Mucosa of descending colon (tissue), 3 donors: ENCODE data around the gene TGFBR2. TPM values are rescaled to one million over a fixed set of nuclear protein-coding genes. Genes with fewer than 3 reads are reported as not detected.
A peak's percentile ranks its signal among the peaks of the same experiment; 100 is the strongest.
"Not testable (repeated sequence)": the region's sequence is repeated elsewhere in the genome, so short reads cannot be mapped to it uniquely, and the experiment has no call there.

Experiments used
- ATAC-seq: fragments of 200-7000 bp; cut with Tn5 transposase; one replicate; pipeline ENCODE4 v1.9.1; 2020; ENCODE audit warnings: mild to moderate bottlenecking, moderate library complexity
- DNase-seq, 3 donors: peaks; one replicate each; pipeline ENCODE4 v3.0.0-alpha.2; 2020
- H3K36me3 ChIP-seq: fragments of 200-600 bp; one replicate; pipeline ENCODE4 v1.8.0; 2021; ENCODE audit warnings: low read depth, mild to moderate bottlenecking
- H3K4me1 ChIP-seq: fragments of 200-600 bp; one replicate; pipeline ENCODE4 v1.8.0; 2021; ENCODE audit warnings: low read depth, mild to moderate bottlenecking
- H3K4me3 ChIP-seq: fragments of 200-600 bp; one replicate; pipeline ENCODE4 v1.8.0; 2021; ENCODE audit warnings: mild to moderate bottlenecking
- H3K9me3 ChIP-seq: fragments of 200-600 bp; one replicate; pipeline ENCODE4 v1.8.0; 2021; ENCODE audit warnings: mild to moderate bottlenecking
- CTCF ChIP-seq: fragments of 200-600 bp; IDR thresholded peaks from one replicate; pipeline ENCODE4 v1.8.0; 2022; ENCODE audit warnings: antibody characterized with exemption, mild to moderate bottlenecking
- intact Hi-C, 2 donors: fragments of 100-400 bp; cut with DNase I in 1 of 2; cut with micrococcal nuclease in 1 of 2; formaldehyde crosslinking; loops; one replicate each; pipeline versions ENCODE4 v1.11.0 to v1.11.1; 2022; cut with DNase I, micrococcal nuclease
- total RNA-seq, 3 donors: library from RNA; stranded (reverse); fragmentation: NEBNext Ultra II Directional in 2 of 3; extraction: Animal tissue kit (Norgen Biotek cat#: 25700) in 2 of 3; gene quantifications; one replicate each; pipeline versions ENCODE4 v1.2.1 to v1.2.4, GENCODE V29; 2021 to 2023
- donor health status: DM: no; HTN: no; CAD: no; lungs with moderate emphysema.
- donor health status: DM: no; HTN: no; CAD: no.
- donor health status: DM: no; HTN: yes; CAD: no.

Gene TGFBR2
- total RNA-seq, 3 donors from 2014 or later: 39.0 to 134 (median 71.4) TPM

DNA sequence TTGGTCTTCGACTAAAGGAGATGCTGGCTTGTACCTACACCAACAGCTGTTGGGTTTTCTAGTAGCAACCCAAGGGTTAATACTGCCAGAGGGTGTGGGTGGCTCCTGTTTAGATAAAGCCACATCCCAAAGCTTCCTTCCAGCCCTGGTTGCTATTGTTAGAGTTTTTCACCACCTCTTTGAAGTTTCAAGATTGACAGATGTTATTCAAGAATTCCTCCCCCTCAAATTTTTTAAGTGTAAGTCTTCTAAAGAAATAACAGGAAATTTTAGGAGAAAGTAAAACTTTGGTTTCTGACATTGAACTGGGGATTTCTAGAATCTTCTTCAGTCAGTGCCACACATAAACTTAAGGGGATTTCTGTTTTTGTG, 60.9 kb downstream of the TGFBR2 start:
- no peak overlapping the region for H3K4me3 ChIP-seq
- intact Hi-C loops: no loop called here
- TF ChIP-seq CTCF: no peak
- no peaks in the 10 kb centered on the region for H3K9me3 ChIP-seq
- DNase-seq (no peak), ATAC-seq (peak; percentile 59)
- no peaks in the 10 kb centered on the region for H3K4me1 ChIP-seq
- no peaks in the 10 kb centered on the region for H3K36me3 ChIP-seq

GRCh38 chr3:30668051-30668609, 61.7 kb downstream of the TGFBR2 start:
- no peak for ATAC-seq
- no peaks in the 10 kb centered on the region for H3K9me3 ChIP-seq
- no peak overlapping the region for H3K4me3 ChIP-seq
- TF ChIP-seq CTCF: no peak
- no peak for DNase-seq
- no peaks in the 10 kb centered on the region for H3K4me1 ChIP-seq
- intact Hi-C loops: no loop called here
- H3K36me3 ChIP-seq: no peaks in the 10 kb centered on the region

GRCh38 chr3:30669360-30669934, 63.0 kb downstream of the TGFBR2 start:
- not testable (repeated sequence) for ATAC-seq, H3K36me3 ChIP-seq

DNA sequence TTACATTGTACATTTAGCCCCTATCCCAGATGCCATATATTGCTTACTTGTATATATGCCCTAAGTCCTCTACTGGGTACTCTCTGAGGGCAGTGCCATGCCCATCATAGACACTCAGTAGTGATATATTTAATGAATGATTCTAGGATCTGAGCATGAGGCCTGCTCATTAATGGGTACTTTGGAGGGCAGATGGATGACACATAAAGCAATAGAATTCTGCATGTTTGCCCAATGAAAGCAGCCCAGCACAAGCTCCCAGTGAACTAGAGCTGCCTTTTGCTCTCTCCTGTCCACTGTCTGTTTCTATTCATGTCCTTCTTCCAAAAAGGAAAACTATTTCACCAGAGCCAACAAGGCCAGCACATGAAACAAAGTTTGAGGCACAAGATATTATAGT, 63.9 kb downstream of the TGFBR2 start:
- no peak for TF ChIP-seq CTCF
- Histone ChIP-seq H3K4me1 (no peaks in the 10 kb centered on the region), H3K9me3 (no peaks in the 10 kb centered on the region), H3K4me3 (no peak overlapping the region), H3K36me3 (no peaks in the 10 kb centered on the region)
- ATAC-seq (no peak), DNase-seq (no peak)
- intact Hi-C loops: no loop called here

More at GRCh38 chr3:30669360-30669934, 63.0 kb downstream of the TGFBR2 start:
- intact Hi-C loops, H3K4me1 ChIP-seq, H3K4me3 ChIP-seq, H3K9me3 ChIP-seq, DNase-seq: not testable (repeated sequence)

GRCh38 chr3:30671527-30672286, 65.3 kb downstream of the TGFBR2 start:
- H3K36me3 ChIP-seq: no peaks in the 10 kb centered on the region
- no peaks in the 10 kb centered on the region for H3K4me1 ChIP-seq
- ATAC-seq: no peak

More at GRCh38 chr3:30671527-30672286, 65.3 kb downstream of the TGFBR2 start:
- DNase-seq: no peak
- intact Hi-C loops: no loop called here
- Histone ChIP-seq H3K4me3 (no peak overlapping the region), H3K9me3 (no peaks in the 10 kb centered on the region)
- no peak for TF ChIP-seq CTCF
